K562 (cell line): Measurements from ENCODE around the gene ST7. TPM values are rescaled to one million over a fixed set of nuclear protein-coding genes. Genes with fewer than 3 reads are reported as not detected.

Experiments
- ATAC-seq: fragments of 200-7000 bp; cut with Tn5 transposase; 3 replicates; pipeline ENCODE4 v1.9.1; 2020; ENCODE audit warnings: moderate library complexity
- BruUV-seq: library from RNA; stranded (reverse); fragments of 400-500 nt; replicated peaks from 2 replicates; lab custom pipeline; 2021; lab: Mats Ljungman, UMichigan
- CTCF ChIA-PET: fragments of 300-600 bp; formaldehyde crosslinking; extraction: SDS; loops from one replicate; lab custom pipeline; 2021; ENCODE audit warnings: low intra/inter-chr PET ratio; lab: Yijun Ruan, JAX
- POLR2A ChIA-PET: fragments of 300-600, 350-650 bp; sonication (Branson Sonifier 250); formaldehyde crosslinking; extraction: SDS; loops from one replicate; lab custom pipeline; 2021; ENCODE audit warnings: antibody characterized with exemption, inconsistent platforms; lab: Yijun Ruan, JAX
- DNase-seq, 4 experiments: peaks; one replicate each; pipeline versions ENCODE4 v3.0.0 to v3.0.0-alpha.2; 2011 to 2018; ENCODE audit warnings: low spot score in 3 of 4, mixed read lengths in 3 of 4; ENCODE audit errors: extremely low read depth in 1 of 4
- FAIRE-seq: peaks from 2 replicates; lab custom pipeline; 2011; peaks lifted over from hg19 to GRCh38; lab: Jason Lieb, UNC
- H2AFZ ChIP-seq: 2 replicates; pipeline ENCODE4 v1.6.0; 2011; ENCODE audit warnings: low read depth, low read length, control low read depth, inconsistent platforms
- H3K27ac ChIP-seq: fragments of 200-600 bp; 3 replicates; pipeline ENCODE4 v1.8.0; 2011; ENCODE audit warnings: low read depth, mild to moderate bottlenecking, control low read depth, inconsistent platforms, low read length, moderate library complexity, mixed read lengths; ENCODE audit errors: extremely low read depth
- H3K27me3 ChIP-seq, 2 experiments: fragments of 300-600 bp in 1 of 2; 2 replicates in 1 of 2; 3 replicates in 1 of 2; pipeline versions ENCODE4 v1.6.0 to v1.8.0; 2011; ENCODE audit warnings: inconsistent platforms in 2 of 2, low read length in 2 of 2, mild to moderate bottlenecking in 1 of 2, mixed read lengths in 1 of 2, moderate library complexity in 1 of 2; ENCODE audit not compliant: control insufficient read depth in 2 of 2, insufficient read depth in 2 of 2
- H3K36me3 ChIP-seq: fragments of 300-600 bp; 3 replicates; pipeline ENCODE4 v1.8.0; 2011; ENCODE audit warnings: mild to moderate bottlenecking, low read length, inconsistent platforms; ENCODE audit not compliant: control insufficient read depth, insufficient read depth
- H3K4me1 ChIP-seq, 2 experiments: fragments of 200-600 bp in 1 of 2; replicated peaks in 1 of 2; 2 replicates in 1 of 2; 3 replicates in 1 of 2; pipeline versions ENCODE4 v1.5.1 to v1.8.0; 2011; ENCODE audit warnings: inconsistent platforms in 2 of 2, low read length in 2 of 2, mild to moderate bottlenecking in 1 of 2, mixed read lengths in 1 of 2, moderate library complexity in 1 of 2; ENCODE audit not compliant: control insufficient read depth in 2 of 2, insufficient read depth in 2 of 2
- H3K4me2 ChIP-seq: 2 replicates; pipeline ENCODE4 v1.6.1; 2011; ENCODE audit warnings: low read length, control low read depth, inconsistent platforms, mixed read lengths; ENCODE audit not compliant: insufficient read depth
- H3K4me3 ChIP-seq: fragments of 200-600 bp; sonication (generic), shearing (Covaris generic); 2 replicates; pipeline ENCODE4 v1.5.1; 2016; ENCODE audit warnings: control low read depth, inconsistent platforms
- H3K79me2 ChIP-seq: fragments of 200-600 bp; 3 replicates; pipeline ENCODE4 v1.8.0; 2011; ENCODE audit warnings: low read length, inconsistent platforms; ENCODE audit not compliant: control insufficient read depth, insufficient read depth
- H3K9ac ChIP-seq, 2 experiments: 2 replicates each; pipeline versions ENCODE4 v1.6.0 to v1.6.1; 2011; ENCODE audit warnings: low read depth in 2 of 2, low read length in 2 of 2, control low read depth in 1 of 2, inconsistent platforms in 1 of 2, mild to moderate bottlenecking in 1 of 2, mixed read lengths in 1 of 2; ENCODE audit not compliant: insufficient read depth in 1 of 2
- H3K9me1 ChIP-seq: one replicate; pipeline ENCODE4 v1.6.0; 2011; ENCODE audit warnings: inconsistent platforms, mild to moderate bottlenecking, low read length, moderate library complexity; ENCODE audit not compliant: control insufficient read depth, insufficient read depth
- H3K9me3 ChIP-seq: replicated peaks from 2 replicates; pipeline ENCODE4 v1.5.1; 2011; ENCODE audit warnings: low read depth, low read length, inconsistent platforms; ENCODE audit not compliant: control insufficient read depth, insufficient read depth
- H4K20me1 ChIP-seq: replicated peaks from 2 replicates; pipeline ENCODE4 v1.6.1; 2011; ENCODE audit warnings: low read length, inconsistent platforms, mixed read lengths; ENCODE audit not compliant: control insufficient read depth, insufficient read depth
- CEBPB ChIP-seq: fragments of 450-650 bp; IDR thresholded peaks from 2 replicates; pipeline ENCODE4 v1.6.1; 2016; ENCODE audit warnings: missing genetic modification characterization, missing compliant biosample characterization
- CEBPG ChIP-seq, 3 experiments: fragments of 200-800 bp in 1 of 3; sonication (Bioruptor generic) in 1 of 3; sonication (generic) in 1 of 3; formaldehyde crosslinking in 1 of 3; IDR thresholded peaks in 2 of 3; conservative IDR thresholded peaks in 1 of 3; 2 replicates each; pipeline versions ENCODE4 v1.6.1 to v1.8.0; 2016 to 2022; ENCODE audit warnings: missing compliant biosample characterization in 2 of 3, missing genetic modification characterization in 2 of 3, mild to moderate bottlenecking in 1 of 3, missing genetic modification reagents in 1 of 3
- DMBX1 ChIP-seq: fragments of 250-450 bp; sonication (Bioruptor Pico); IDR thresholded peaks from 2 replicates; pipeline ENCODE4 v1.8.0; 2022; ENCODE audit warnings: inconsistent platforms, mild to moderate bottlenecking, moderate library complexity, borderline replicate concordance
- YBX1 ChIP-seq: fragments of 450-650 bp; IDR thresholded peaks from 2 replicates; pipeline ENCODE4 v1.7.1; 2016; ENCODE audit warnings: mild to moderate bottlenecking
- WGBS: fragments of 100-300 bp; shearing (Covaris generic); methylation state at CpG from one replicate; pipeline ENCODE4 v1.1.6; 2016; ENCODE audit warnings: low coverage, mixed read lengths; ENCODE audit not compliant: insufficient coverage; ENCODE audit errors: missing lambda C conversion rate; 5-methylcytosine and 5-hydroxymethylcytosine counted together
- in situ Hi-C: fragments of 300-500 bp; cut with MboI; formaldehyde crosslinking; loops from 4 replicates; pipeline ENCODE4 v1.15.0; 2018; ENCODE audit warnings: inconsistent platforms, mixed read lengths
- intact Hi-C: fragments of 100-400 bp; cut with micrococcal nuclease; formaldehyde crosslinking; loops from 2 replicates; pipeline ENCODE4 v1.14.2; 2022
- polyA plus RNA-seq, 8 experiments: library from polyadenylated mRNA; depleted of rRNA in 4 of 8; stranded (reverse) in 5 of 8; unstranded in 3 of 8; fragments of >200 nt; fragmentation: Nextera tagmentation in 2 of 8; fragmentation: Illumina TruSeq in 1 of 8; extraction: Ambion mirVana in 2 of 8; extraction: Trizol in 1 of 8; gene quantifications; 2 replicates each; pipeline versions ENCODE4 v1.2.1 to v1.2.3, GENCODE V29; 2011 to 2014; ENCODE audit warnings: inconsistent platforms in 1 of 8, missing spikeins in 1 of 8
- total RNA-seq, 7 experiments: library from RNA; depleted of rRNA in 6 of 7; stranded (reverse); fragments of >200 nt in 6 of 7; fragmentation: Illumina TruSeq in 2 of 7; extraction: Trizol in 2 of 7; gene quantifications; 2 replicates each; pipeline versions ENCODE4 v1.2.1 to v1.2.3, GENCODE V29; 2011 to 2021; ENCODE audit warnings: low replicate concordance in 1 of 7
- TF ChIP-seq, protein P1 (sequence below): sonication (generic); formaldehyde crosslinking; IDR thresholded peaks from 2 replicates; pipeline ENCODE4 v1.8.0; 2022; ENCODE audit warnings: mild to moderate bottlenecking, missing genetic modification reagents, borderline replicate concordance
- TF ChIP-seq, protein P2 (sequence below): fragments of 450-650 bp; formaldehyde crosslinking; conservative IDR thresholded peaks from 2 replicates; pipeline ENCODE4 v1.4.0; 2022; ENCODE audit warnings: mild to moderate bottlenecking, missing genetic modification characterization

The ST7 gene
- total and polyA plus RNA-seq, 9 of the 15 experiments (the other 6 are each of a cell fraction or from before 2014, with no cell fraction given): 23.9 to 56.3 (median 36.9) TPM

DNA sequence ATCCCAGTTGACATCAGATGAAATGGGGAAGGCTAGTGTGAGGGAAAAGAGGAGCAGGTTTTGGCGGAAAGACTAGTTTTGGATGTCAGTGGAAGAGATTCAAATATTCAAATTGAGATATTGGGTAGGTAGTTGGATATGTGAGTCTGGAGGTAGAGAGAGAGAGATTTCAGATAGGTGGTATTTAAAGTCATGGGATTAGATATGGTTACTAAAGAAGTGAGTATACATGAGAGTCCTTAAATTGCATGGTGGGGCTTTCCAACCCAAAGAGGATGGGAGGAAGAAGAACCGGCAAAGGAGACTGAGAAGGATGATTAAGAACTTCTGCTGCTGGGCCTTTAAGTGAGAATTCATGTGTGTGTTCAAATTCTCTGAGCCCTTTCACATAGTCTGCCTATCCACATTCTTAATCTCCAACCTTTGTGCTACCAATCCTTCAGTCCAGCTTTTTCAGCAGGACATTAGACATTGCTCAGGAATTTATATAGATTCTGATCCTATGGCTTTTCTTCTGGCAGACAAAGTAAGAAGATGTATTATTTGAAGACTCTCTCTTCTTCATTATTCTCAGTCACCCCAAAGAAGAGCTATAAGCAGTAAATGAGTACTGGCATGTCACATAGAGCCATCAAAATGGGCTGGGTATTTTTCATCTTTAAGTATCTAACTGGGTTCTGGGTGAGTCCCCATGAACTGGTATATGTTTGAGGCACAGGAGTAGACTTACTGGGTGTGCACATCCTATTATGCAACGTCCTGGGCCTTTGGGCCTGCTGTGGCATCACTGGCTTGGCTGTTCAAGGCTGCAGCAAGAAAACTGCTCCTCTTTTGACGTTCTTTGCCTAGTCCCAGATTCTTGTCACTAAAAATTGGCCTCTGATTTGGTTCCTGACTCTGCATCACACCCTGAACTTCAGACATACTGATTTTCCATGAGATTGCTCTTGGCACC is 33.6 kb downstream of the ST7 start:
- Histone ChIP-seq H3K36me3 (no peaks in the 10 kb centered on the region), H2AFZ (no peak overlapping the region), H3K4me1 (no peaks in the 10 kb centered on the region; a peak in 1 of 5 replicates), H3K27ac (no peak overlapping the region), H3K79me2 (no peaks in the 10 kb centered on the region), H3K4me2 (no peak overlapping the region), H4K20me1 (no peaks in the 10 kb centered on the region), H3K27me3 (no peaks in the 10 kb centered on the region), H3K9me1 (no peaks in the 10 kb centered on the region), H3K9me3 (peaks cover 2% of the 10 kb centered on the region; the same call in 1 of the 2 replicates), H3K4me3 (no peak overlapping the region), H3K9ac (no peak overlapping the region)
- TF ChIP-seq, protein P1, sequence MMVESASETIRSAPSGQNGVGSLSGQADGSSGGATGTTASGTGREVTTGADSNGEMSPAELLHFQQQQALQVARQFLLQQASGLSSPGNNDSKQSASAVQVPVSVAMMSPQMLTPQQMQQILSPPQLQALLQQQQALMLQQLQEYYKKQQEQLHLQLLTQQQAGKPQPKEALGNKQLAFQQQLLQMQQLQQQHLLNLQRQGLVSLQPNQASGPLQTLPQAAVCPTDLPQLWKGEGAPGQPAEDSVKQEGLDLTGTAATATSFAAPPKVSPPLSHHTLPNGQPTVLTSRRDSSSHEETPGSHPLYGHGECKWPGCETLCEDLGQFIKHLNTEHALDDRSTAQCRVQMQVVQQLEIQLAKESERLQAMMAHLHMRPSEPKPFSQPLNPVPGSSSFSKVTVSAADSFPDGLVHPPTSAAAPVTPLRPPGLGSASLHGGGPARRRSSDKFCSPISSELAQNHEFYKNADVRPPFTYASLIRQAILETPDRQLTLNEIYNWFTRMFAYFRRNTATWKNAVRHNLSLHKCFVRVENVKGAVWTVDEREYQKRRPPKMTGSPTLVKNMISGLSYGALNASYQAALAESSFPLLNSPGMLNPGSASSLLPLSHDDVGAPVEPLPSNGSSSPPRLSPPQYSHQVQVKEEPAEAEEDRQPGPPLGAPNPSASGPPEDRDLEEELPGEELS: no peak
- TF ChIP-seq, protein P2, sequence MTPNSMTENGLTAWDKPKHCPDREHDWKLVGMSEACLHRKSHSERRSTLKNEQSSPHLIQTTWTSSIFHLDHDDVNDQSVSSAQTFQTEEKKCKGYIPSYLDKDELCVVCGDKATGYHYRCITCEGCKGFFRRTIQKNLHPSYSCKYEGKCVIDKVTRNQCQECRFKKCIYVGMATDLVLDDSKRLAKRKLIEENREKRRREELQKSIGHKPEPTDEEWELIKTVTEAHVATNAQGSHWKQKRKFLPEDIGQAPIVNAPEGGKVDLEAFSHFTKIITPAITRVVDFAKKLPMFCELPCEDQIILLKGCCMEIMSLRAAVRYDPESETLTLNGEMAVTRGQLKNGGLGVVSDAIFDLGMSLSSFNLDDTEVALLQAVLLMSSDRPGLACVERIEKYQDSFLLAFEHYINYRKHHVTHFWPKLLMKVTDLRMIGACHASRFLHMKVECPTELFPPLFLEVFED (CRISPR knock-in tag): 0 out of 2 replicates have a peak, but pooled peaks have one; percentile 17
- TF ChIP-seq CEBPG (CRISPR knock-in tag; IDR thresholded peaks at IDR 0.05) (no peak), CEBPG (tag; conservative IDR thresholded peaks at IDR 0.05 in 1 of 2, IDR thresholded peaks at IDR 0.05 in 1 of 2) (peak in 1 of 2 experiments; percentile 26; a peak in 1 of 4 replicates), CEBPB (tag) (peak; percentile 29; the same call in 1 of the 2 replicates), YBX1 (no peak), DMBX1 (CRISPR knock-in tag) (no peak)
- POLR2A ChIA-PET: no interaction called here
- CTCF ChIA-PET: interaction anchor here (2.4 to 7.9 kb wide), 3 partner anchors 134 to 141 kb away, joined by 22 to 143 read pairs (median 29); no protein-coding TSS in a partner anchor
- BruUV-seq: no TSS peak
- DNase-seq: no peak
- ATAC-seq: no peak
- intact Hi-C loops (loop anchor here (5.0 kb wide), 1 partner anchor 395 kb away; no protein-coding TSS in a partner anchor), in situ Hi-C loops (loop anchor here (5.0 kb wide), 1 partner anchor 140 kb away; no protein-coding TSS in a partner anchor)
- no peak for FAIRE-seq
- 44% methylated on average over 4 of the region's 4 CpGs for WGBS
